Subcutaneous adipose tissue (tissue), 4 donors: Measurements from ENCODE around the gene MIPOL1. TPM values are rescaled to one million over a fixed set of nuclear protein-coding genes. Genes with fewer than 3 reads are reported as not detected.

ENCODE experiments used
- total RNA-seq, 4 donors: library from RNA; depleted of rRNA; stranded (reverse); fragments of >200 nt; gene quantifications; one replicate each; pipeline ENCODE4 v1.1.0, GENCODE V29; 2016
- TF ChIP-seq, protein P1 (sequence below): fragments of 450-650 bp; IDR thresholded peaks from one replicate; pipeline ENCODE4 v1.5.1; 2016; ENCODE audit warnings: low read depth, mild to moderate bottlenecking, control low read depth, antibody characterized with exemption, moderate library complexity

Gene MIPOL1
- total RNA-seq, 4 donors from 2014 or later: 7.6 to 20.9 (median 11.1) TPM

DNA sequence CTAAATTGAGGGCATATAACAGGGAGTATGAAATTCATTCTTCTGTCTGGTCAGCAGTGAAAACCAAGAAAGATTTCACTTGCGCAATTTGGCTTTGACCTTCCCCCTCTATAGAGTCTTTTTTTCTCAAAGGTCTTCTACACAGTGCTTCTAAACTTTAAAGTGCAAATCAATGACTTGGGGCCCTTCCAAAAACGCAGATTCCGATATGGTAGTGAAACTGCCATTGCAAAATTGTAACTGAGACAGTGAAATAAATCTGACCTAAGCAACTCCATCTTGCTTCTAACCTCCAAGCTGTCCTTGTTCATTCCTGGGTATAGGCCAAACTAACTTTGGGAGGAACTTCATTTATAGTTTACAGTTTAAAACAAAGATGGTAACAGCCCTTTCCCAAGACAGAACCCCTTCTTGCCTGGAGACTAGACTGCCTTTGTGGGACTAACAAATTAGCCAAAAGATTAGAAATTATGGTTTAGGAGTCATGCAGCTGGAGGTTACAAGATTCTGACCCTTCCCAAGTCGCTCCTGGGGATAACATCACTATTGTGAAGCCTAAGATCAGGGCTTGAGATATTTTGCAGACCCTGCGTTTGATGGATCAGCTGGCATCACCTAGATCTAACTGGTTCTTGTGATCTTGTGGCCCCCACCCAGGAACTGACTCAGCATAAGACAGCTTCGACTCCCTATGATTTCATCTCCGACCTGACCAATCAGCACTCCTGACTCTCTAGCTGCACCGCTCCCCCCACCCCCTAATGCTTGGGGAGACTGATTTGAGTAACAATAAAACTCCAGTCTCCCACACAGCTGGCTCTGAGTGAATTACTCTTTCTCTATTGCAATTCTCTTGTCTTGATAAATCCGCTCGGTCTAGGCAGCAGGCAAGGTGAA, 30.3 kb upstream of the MIPOL1 start:
- TF ChIP-seq, protein P1, sequence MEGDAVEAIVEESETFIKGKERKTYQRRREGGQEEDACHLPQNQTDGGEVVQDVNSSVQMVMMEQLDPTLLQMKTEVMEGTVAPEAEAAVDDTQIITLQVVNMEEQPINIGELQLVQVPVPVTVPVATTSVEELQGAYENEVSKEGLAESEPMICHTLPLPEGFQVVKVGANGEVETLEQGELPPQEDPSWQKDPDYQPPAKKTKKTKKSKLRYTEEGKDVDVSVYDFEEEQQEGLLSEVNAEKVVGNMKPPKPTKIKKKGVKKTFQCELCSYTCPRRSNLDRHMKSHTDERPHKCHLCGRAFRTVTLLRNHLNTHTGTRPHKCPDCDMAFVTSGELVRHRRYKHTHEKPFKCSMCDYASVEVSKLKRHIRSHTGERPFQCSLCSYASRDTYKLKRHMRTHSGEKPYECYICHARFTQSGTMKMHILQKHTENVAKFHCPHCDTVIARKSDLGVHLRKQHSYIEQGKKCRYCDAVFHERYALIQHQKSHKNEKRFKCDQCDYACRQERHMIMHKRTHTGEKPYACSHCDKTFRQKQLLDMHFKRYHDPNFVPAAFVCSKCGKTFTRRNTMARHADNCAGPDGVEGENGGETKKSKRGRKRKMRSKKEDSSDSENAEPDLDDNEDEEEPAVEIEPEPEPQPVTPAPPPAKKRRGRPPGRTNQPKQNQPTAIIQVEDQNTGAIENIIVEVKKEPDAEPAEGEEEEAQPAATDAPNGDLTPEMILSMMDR: no peak

DNA sequence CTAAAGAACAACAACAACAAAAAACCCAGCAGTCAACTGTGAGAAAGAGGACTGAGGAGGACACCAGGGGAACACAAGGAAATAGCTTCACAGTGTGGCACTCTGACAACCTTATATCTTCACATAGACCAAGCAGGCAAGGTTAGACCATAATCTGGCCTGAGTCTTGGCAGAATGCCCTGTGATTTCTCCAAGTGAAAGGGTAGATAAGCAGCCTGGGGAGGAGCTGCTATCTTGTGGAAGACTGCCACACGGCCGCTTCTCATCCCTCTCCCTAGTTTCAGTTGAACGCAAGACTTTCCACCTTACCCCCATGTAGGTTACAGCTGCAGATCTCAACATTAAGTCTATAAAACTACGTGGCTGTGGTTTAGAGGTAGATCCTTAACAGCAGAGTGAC, 29.0 kb upstream of the MIPOL1 start:
- TF ChIP-seq, protein P1: no peak

DNA sequence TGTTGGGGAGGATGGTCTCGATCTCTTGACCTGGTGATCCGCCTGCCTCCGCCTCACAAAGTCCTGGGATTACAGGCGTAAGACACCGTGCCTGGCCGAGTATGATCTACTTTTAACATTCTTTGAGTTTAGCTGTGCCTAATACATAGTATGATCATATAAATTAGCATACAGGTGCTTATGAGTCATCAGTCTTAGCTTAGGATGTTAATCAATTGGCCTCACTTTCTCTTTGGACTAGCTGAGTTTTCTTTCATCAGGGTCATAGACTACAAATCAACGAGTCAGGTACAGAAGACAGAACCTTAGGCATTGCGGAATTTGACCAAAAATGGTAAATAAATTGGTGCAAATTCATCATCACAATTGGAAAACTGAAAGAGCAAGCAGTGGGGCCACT, 27.5 kb upstream of the MIPOL1 start:
- TF ChIP-seq, protein P1: no peak

DNA sequence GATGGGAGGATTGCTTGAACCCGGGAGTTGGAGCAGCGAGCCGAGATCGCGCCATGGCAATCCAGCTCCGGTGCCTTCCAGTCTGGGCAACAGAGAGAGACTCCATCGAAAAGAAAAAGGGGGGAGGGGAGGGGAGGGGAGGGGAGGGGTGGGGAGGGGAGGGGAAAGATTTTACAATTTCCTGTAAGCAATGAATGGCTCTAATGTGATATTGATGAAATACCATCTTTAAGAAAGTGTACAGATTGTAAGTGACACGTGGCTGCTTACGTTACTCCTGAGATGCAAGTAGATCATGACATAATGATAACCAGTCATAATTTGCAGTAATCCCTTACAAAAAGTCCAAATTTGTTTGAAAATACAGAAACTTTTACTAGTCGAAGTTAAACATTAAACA, 26.7 kb upstream of the MIPOL1 start:
- TF ChIP-seq, protein P1: no peak

DNA sequence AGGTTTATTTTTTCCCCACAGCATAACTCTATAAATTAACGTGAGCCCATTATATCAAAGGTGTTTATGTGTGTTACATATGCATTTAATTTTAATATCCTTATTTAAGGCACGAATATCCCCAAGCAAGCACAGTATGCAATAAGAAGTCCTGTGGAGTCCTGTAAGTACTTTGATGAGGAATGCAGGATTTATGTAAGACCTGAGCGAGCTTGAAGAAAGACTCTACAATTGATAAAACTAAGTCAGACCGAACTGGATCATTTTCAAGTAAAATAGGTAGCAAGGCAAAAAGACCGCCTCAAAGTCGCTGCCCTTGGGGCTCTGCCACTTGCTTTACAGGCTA, 26.1 kb upstream of the MIPOL1 start:
- TF ChIP-seq, protein P1: no peak

DNA sequence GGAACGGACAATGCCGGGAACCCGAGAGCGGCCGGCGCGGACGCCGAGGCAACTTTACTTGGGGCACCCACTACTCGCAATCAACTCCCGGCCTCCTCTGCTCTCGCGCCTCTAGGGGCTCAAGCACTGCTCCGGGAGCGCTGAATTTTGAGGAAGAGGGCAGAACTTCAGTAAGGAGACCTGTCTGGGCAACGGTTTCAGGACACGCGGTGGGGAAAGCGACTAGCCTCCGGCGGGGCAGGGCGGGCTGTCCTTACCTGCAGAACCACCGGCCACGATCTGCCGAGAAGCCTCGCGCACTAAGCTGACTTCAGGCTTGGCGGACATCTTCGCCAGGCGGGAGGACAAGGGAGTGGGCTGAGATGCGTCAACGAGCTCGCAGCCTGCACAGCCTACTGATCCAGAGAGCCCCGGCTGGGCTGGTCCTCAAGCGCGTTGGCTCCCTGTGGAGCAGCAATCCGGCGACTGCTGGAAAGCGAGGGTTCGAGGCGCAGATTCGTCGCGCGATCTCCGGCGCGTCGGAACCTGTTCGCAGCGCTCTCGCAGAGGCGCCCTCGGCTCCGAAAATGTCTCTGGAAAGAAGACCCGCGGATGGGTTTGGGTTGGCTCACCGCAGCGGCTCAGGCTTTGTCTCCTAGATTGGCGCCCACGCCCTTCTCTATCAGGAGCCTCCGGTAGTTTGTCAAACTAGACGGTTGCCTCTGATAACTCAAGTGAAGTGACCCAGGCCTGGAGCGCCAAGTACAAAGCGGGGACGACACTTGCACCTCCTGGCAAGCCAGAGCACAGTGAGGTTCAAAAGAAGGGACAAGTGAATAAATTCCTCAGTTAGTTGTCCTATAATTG, 25.5 kb upstream of the MIPOL1 start, which contains the start of gene SLC25A21:
SLC25A21 (minus strand) TSS at position 583 of the 846 bp plus-strand sequence.
- TF ChIP-seq, protein P1: no peak

DNA sequence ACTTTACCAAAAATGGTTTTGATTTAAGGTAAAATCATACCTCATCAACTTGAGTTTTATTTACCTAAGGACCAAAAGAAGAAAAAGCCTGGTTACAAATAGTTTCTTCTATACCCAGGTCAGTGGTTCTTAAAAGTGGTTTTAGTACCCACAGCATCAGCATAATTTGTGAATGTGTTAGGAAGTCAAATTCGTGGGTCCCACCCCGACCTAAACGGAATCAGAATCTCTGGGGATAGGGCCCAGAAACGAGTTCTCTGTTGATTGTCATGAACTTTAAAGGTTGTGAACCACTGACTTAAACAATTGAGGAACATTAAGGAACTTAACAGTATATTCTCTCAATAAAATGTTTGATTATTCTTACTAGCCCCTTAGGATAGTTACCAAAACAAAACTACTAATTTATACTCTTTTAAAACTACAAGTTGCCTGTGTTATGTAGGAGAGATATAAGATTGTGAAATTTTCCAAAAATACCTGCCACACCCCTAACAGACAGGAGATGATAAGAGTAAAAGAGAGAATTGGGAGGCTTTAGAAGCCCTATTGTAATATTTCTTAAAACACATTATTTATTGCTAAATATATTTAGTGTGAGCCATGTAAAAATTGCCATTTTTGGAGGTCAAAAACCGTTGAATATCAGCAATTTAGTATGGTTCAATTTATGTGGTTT, 24.7 kb upstream of the MIPOL1 start:
- TF ChIP-seq, protein P1: no peak
